ENCODE measurements around the gene TMEM212. TPM values are rescaled to one million over a fixed set of nuclear protein-coding genes. Genes with fewer than 3 reads are reported as not detected.

The TMEM212 gene
- total and polyA plus RNA-seq, 4 donors = 1.5 to 16.5 (median 8.1) TPM

DNA sequence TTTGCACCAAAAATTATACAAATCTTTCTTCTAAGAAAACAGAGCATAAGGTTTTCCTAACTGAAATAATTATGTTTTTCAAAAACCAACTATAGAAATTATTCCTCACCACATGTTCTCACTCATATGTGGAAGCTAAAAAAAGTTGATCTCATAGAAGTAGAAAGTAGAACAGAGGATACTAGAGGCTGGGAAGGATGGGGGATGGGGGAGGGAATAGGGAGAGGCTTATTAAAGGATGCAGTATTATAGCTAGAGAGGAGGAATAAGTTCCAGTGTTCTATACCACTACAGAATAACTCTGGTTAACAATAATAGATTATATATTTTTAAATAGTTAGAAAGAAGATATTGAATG is 12.7 kb upstream of the TMEM212 start:
- Histone ChIP-seq H3K9ac (ENCODE audit: insufficient read depth in 1 of 2, low read length in 2 of 2) (no peak overlapping the region), H3K4me3 (no peak overlapping the region), H3K36me3 (ENCODE audit: control insufficient read depth in 4 of 4, insufficient read depth in 4 of 4, low read length in 4 of 4) (no peaks in the 10 kb centered on the region), H3K9me3 (ENCODE audit: control insufficient read depth in 4 of 4, insufficient read depth in 3 of 4, low read length in 3 of 4) (no peaks in the 10 kb centered on the region), H3K27ac (ENCODE audit: low read depth in 1 of 2, low read length in 1 of 2) (no peak overlapping the region), H3K27me3 (ENCODE audit: control insufficient read depth in 3 of 3, insufficient read depth in 3 of 3, low read length in 2 of 3) (no peaks in the 10 kb centered on the region), H3K4me1 (ENCODE audit: control insufficient read depth in 5 of 5, insufficient read depth in 5 of 5, low read length in 5 of 5) (peaks cover 5 to 37% (median 11%) of the 10 kb centered on the region in 5 donors)
- DNase-seq (no peak), ATAC-seq (ENCODE audit: insufficient read depth, low FRiP score) (no peak)
- TF ChIP-seq, protein P1, sequence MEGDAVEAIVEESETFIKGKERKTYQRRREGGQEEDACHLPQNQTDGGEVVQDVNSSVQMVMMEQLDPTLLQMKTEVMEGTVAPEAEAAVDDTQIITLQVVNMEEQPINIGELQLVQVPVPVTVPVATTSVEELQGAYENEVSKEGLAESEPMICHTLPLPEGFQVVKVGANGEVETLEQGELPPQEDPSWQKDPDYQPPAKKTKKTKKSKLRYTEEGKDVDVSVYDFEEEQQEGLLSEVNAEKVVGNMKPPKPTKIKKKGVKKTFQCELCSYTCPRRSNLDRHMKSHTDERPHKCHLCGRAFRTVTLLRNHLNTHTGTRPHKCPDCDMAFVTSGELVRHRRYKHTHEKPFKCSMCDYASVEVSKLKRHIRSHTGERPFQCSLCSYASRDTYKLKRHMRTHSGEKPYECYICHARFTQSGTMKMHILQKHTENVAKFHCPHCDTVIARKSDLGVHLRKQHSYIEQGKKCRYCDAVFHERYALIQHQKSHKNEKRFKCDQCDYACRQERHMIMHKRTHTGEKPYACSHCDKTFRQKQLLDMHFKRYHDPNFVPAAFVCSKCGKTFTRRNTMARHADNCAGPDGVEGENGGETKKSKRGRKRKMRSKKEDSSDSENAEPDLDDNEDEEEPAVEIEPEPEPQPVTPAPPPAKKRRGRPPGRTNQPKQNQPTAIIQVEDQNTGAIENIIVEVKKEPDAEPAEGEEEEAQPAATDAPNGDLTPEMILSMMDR (IDR thresholded peaks at IDR 0.05; ENCODE audit: control extremely low read depth, extremely low read depth) = no peak

DNA sequence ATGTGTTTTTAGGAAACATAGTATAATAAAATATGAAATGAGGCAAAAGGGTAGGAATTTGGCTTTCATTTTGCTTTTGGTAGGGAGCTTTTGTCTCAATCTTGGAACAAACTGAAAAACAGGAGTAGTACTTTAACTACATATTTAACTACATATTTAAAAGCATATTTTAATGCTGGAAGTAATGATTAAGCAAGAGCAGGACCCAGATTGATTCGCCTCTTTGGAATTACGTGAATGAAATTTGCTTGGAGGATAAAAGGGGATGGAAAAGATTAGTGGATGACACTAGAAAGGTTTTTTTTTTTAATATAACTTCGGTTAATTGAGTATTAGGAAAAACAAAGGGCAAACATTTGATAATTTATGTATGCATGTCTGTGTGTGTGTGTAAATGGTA is 11.2 kb upstream of the TMEM212 start:
- DNase-seq (no peak), ATAC-seq (ENCODE audit: insufficient read depth, low FRiP score) (no peak)
- peaks cover 5 to 35% (median 10%) of the 10 kb centered on the region in 5 donors for H3K4me1 ChIP-seq (ENCODE audit: control insufficient read depth in 5 of 5, insufficient read depth in 5 of 5, low read length in 5 of 5)
- H3K4me3 ChIP-seq = no peak overlapping the region
- WGBS, 2 donors = 71 to 93% methylated on average over 3 of the region's 3 CpGs
- H3K27me3 ChIP-seq (ENCODE audit: control insufficient read depth in 3 of 3, insufficient read depth in 3 of 3, low read length in 2 of 3) = no peaks in the 10 kb centered on the region
- TF ChIP-seq, protein P1 (IDR thresholded peaks at IDR 0.05; ENCODE audit: control extremely low read depth, extremely low read depth) = no peak
- H3K9ac ChIP-seq (ENCODE audit: insufficient read depth in 1 of 2, low read length in 2 of 2) = no peak overlapping the region
- no peaks in the 10 kb centered on the region for H3K9me3 ChIP-seq (ENCODE audit: control insufficient read depth in 4 of 4, insufficient read depth in 3 of 4, low read length in 3 of 4)
- H3K36me3 ChIP-seq (ENCODE audit: control insufficient read depth in 4 of 4, insufficient read depth in 4 of 4, low read length in 4 of 4) = no peaks in the 10 kb centered on the region
- H3K27ac ChIP-seq (ENCODE audit: low read depth in 1 of 2, low read length in 1 of 2) = no peak overlapping the region

DNA sequence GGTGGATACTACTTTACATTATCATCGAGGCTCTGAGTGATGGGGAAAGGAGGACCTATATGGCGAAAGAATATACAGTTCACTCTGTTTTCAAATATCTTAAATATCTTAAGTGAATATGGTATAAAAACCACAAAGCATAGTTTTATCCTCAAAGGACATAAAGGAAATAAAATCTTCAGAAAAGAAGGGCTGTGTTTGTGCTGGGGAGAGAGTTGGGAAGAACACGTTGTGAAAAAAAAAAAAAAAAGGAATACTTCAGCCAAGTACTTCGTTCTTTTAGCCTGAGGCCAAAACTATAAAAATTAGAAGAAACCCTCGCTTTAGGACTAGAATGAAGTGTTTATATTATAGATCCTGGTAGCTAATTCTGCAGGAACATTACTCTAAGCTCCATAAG is 10.2 kb upstream of the TMEM212 start:
- H3K4me1 ChIP-seq (ENCODE audit: control insufficient read depth in 5 of 5, insufficient read depth in 5 of 5, low read length in 5 of 5) = peaks cover 5 to 36% (median 10%) of the 10 kb centered on the region in 5 donors
- H3K9ac ChIP-seq (ENCODE audit: insufficient read depth in 1 of 2, low read length in 2 of 2) = no peak overlapping the region
- H3K9me3 ChIP-seq (ENCODE audit: control insufficient read depth in 4 of 4, insufficient read depth in 3 of 4, low read length in 3 of 4) = no peaks in the 10 kb centered on the region
- TF ChIP-seq, protein P1 (IDR thresholded peaks at IDR 0.05; ENCODE audit: control extremely low read depth, extremely low read depth) = no peak
- DNase-seq (no peak), ATAC-seq (ENCODE audit: insufficient read depth, low FRiP score) (no peak)
- peak overlapping the region in 1 of 2 donors; percentile 12 for H3K27ac ChIP-seq (ENCODE audit: low read depth in 1 of 2, low read length in 1 of 2)
- no peak overlapping the region for H3K4me3 ChIP-seq
- H3K27me3 ChIP-seq (ENCODE audit: control insufficient read depth in 3 of 3, insufficient read depth in 3 of 3, low read length in 2 of 3) = no peaks in the 10 kb centered on the region
- H3K36me3 ChIP-seq (ENCODE audit: control insufficient read depth in 4 of 4, insufficient read depth in 4 of 4, low read length in 4 of 4) = no peaks in the 10 kb centered on the region
- 77 to 89% methylated on average over 5 of the region's 5 CpGs for WGBS, 2 donors

DNA sequence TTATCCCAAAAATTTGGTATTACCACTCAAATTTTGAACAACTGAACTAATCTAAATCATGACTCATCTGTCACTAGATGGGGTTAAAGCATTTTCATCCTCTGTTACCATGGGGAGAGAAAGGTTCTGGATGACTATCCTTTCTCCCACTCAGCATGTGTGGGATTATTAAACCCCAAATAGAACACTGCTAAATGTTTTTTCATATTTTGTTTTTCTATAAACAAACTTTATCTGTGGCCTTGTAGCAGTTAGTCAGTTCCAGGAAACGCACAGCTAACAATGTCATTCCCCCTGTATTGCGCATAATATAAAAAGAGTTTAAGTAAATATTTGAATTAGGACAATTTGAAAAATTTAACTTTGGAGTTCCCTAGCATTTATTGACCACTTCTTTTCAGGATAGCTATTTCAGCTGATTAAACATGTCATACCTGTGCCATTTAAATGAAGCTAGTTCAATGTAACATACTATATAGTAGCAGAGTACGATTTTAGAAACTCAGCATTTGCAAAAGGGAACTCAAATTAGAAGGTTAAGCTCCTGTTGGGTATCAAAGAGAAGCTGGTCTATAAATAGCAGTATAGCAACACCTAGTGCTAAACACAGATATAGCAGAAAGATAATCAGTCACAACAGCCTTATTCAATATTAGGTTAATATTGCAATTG is 9.2 kb upstream of the TMEM212 start:
- Histone ChIP-seq H3K9me3 (ENCODE audit: control insufficient read depth in 4 of 4, insufficient read depth in 3 of 4, low read length in 3 of 4) (no peaks in the 10 kb centered on the region), H3K4me3 (no peak overlapping the region), H3K36me3 (ENCODE audit: control insufficient read depth in 4 of 4, insufficient read depth in 4 of 4, low read length in 4 of 4) (no peaks in the 10 kb centered on the region), H3K9ac (ENCODE audit: insufficient read depth in 1 of 2, low read length in 2 of 2) (no peak overlapping the region), H3K4me1 (ENCODE audit: control insufficient read depth in 5 of 5, insufficient read depth in 5 of 5, low read length in 5 of 5) (peaks cover 5 to 40% (median 10%) of the 10 kb centered on the region in 5 donors), H3K27me3 (ENCODE audit: control insufficient read depth in 3 of 3, insufficient read depth in 3 of 3, low read length in 2 of 3) (no peaks in the 10 kb centered on the region), H3K27ac (ENCODE audit: low read depth in 1 of 2, low read length in 1 of 2) (peak overlapping the region in 1 of 2 donors; percentile 47)
- DNase-seq (peak in 2 of 3 donors; percentile 69 to 75), ATAC-seq (ENCODE audit: insufficient read depth, low FRiP score) (peak; percentile 48)
- WGBS, 2 donors = 29 to 40% methylated on average over 3 of the region's 3 CpGs
- TF ChIP-seq, protein P1 (IDR thresholded peaks at IDR 0.05; ENCODE audit: control extremely low read depth, extremely low read depth) = no peak
